Adrenal gland (tissue), 12 donors: Measurements from ENCODE around the gene BLTP3A. TPM values are rescaled to one million over a fixed set of nuclear protein-coding genes. Genes with fewer than 3 reads are reported as not detected.

Experiments used
- DNase-seq, 7 donors: peaks; one replicate each; pipeline ENCODE4 v3.0.0-alpha.2; 2019 to 2020
- H3K27ac ChIP-seq, 5 donors: fragments of 200-600 bp; sonication (generic) in 4 of 5; 1 replicate in 3 of 5; 2 replicates in 2 of 5; pipeline versions ENCODE4 v1.5.1 to v1.8.0; 2016 to 2020; ENCODE audit warnings: mild to moderate bottlenecking in 1 of 5
- H3K27me3 ChIP-seq: fragments of 200-600 bp; 2 replicates; pipeline ENCODE4 v1.8.0; 2021
- H3K36me3 ChIP-seq, 2 donors: fragments of 200-600 bp; replicated peaks in 1 of 2; 1 replicate in 1 of 2; 2 replicates in 1 of 2; pipeline versions ENCODE4 v1.5.1 to v1.8.0; 2018 to 2022
- H3K4me1 ChIP-seq, 2 donors: fragments of 200-600 bp; replicated peaks in 1 of 2; 1 replicate in 1 of 2; 2 replicates in 1 of 2; pipeline versions ENCODE4 v1.5.1 to v1.8.0; 2018 to 2021
- H3K4me3 ChIP-seq, 4 donors: fragments of 200-600 bp; sonication (generic) in 3 of 4; one replicate each; pipeline ENCODE4 v1.5.1; 2016 to 2018
- H3K9me3 ChIP-seq, 3 donors: fragments of 200-600 bp; sonication (generic) in 1 of 3; replicated peaks in 1 of 3; 1 replicate in 2 of 3; 2 replicates in 1 of 3; pipeline versions ENCODE4 v1.5.1 to v1.8.0; 2016 to 2021
- POLR2A ChIP-seq, 2 donors: fragments of 450-650 bp; IDR thresholded peaks; one replicate each; pipeline ENCODE4 v1.6.1; 2017; ENCODE audit warnings: antibody characterized with exemption in 2 of 2, mild to moderate bottlenecking in 2 of 2, moderate library complexity in 1 of 2
- WGBS, 4 donors: extraction: QIAGEN DNeasy Blood & Tissue Kit in 2 of 4; methylation state at CpG; one replicate each; pipeline versions ENCODE4 v1.1.5 to v1.1.7; 2013 to 2017; 5-methylcytosine and 5-hydroxymethylcytosine counted together
- intact Hi-C, 2 donors: fragments of 100-400 bp; cut with DNase I; formaldehyde crosslinking; loops; one replicate each; pipeline versions ENCODE4 v1.14.1 to v1.15.0; 2022 to 2023
- polyA plus RNA-seq, 3 donors: library from polyadenylated mRNA; stranded (reverse); fragments of 200-250 nt in 2 of 3; fragments of 350-450 nt in 1 of 3; fragmentation: Illumina TruSeq in 1 of 3; extraction: RNeasy Lipid Tissue Mini Kit (QIAGEN cat#74804) in 1 of 3; gene quantifications; one replicate each; pipeline ENCODE4 v1.2.3, GENCODE V29; 2013 to 2014
- total RNA-seq, 9 donors: library from RNA; depleted of rRNA in 4 of 9; stranded (reverse); fragments of >200 nt in 4 of 9; fragments of 120-200 nt in 1 of 9; fragmentation: NEBNext Ultra II Directional in 1 of 9; extraction: Animal tissue kit (Norgen Biotek cat#: 25700) in 1 of 9; gene quantifications; one replicate each; pipeline versions ENCODE4 v1.1.0 to v1.2.4, GENCODE V29; 2013 to 2023
- TF ChIP-seq, protein P1 (sequence below), 6 experiments: fragments of 450-650 bp in 4 of 6; fragments of 200-600 bp in 2 of 6; sonication (generic) in 1 of 6; IDR thresholded peaks; 1 replicate in 5 of 6; 2 replicates in 1 of 6; pipeline versions ENCODE4 v1.5.1 to v1.8.0; 2016 to 2021; ENCODE audit warnings: antibody characterized with exemption in 6 of 6, mild to moderate bottlenecking in 2 of 6, moderate library complexity in 1 of 6
- donor health status: healthy with polysubstance abuse.
- donor health status: Bipolar disorder and iron deficiency.
- donor health status: DM: yes; HTN: yes; CAD: no.
- donor health status: DM: no; HTN: no; CAD: no.
- donor health status: DM: no; HTN: no; CAD: no.
- donor health status: DM: yes; HTN: yes; CAD: no.

Gene BLTP3A
- total and polyA plus RNA-seq, 12 donors: 2.2 to 21.4 (median 14.4) TPM

DNA sequence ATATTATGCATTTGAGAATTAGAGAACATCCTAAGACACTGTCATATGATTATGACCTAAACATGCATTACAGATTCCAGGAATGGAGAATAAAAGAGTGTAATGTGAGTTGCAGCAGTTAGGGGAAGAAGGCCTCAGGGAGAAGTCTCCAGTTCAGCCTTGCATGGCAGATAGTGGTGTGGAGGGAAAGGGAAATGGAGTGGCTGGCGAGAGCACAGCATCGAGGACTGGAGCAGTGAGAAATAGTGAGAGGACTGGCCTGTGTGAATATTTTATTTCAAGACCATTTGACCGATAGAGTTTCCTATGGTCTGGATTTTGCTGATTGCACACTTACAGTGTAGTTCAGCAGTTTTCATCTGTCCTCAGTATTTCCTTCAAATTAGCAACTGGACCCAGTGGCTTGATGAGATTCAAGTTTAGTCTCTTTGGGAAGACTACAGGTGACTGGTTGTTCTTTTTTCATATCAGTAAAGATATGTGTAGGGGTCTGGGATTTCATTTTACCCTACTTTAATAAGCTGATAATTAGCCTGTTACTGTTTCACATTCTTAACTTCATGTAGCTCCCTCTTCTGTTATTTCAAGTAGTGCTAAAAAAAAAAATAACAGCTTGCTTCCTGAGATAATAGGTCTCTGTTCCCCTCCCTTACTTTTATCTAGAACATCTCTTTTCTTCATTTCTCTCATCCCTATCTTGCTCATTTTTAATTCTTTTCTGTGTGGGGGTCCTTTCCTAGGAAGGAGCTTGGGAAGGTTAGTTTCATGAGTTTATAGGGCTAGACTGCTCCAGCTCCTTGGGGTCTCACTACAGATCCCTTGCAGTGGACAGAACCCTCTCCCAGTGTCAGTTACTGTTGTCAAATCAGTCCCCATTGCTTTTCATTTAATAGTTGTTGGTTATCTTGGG lies 27.9 kb downstream of the BLTP3A start:
- DNase-seq: no peak
- Histone ChIP-seq H3K4me1 (peaks cover 0 to 22% of the 10 kb centered on the region in 2 donors), H3K4me3 (no peak overlapping the region), H3K9me3 (no peaks in the 10 kb centered on the region), H3K36me3 (peaks cover 0 to 17% of the 10 kb centered on the region in 2 donors), H3K27ac (peak overlapping the region in 1 of 5 donors; percentile 9), H3K27me3 (no peaks in the 10 kb centered on the region)
- 64 to 91% (median 74%) methylated on average over 3 of the region's 3 CpGs for WGBS, 4 donors
- TF ChIP-seq POLR2A (IDR thresholded peaks at IDR 0.05): no peak
- TF ChIP-seq, protein P1, sequence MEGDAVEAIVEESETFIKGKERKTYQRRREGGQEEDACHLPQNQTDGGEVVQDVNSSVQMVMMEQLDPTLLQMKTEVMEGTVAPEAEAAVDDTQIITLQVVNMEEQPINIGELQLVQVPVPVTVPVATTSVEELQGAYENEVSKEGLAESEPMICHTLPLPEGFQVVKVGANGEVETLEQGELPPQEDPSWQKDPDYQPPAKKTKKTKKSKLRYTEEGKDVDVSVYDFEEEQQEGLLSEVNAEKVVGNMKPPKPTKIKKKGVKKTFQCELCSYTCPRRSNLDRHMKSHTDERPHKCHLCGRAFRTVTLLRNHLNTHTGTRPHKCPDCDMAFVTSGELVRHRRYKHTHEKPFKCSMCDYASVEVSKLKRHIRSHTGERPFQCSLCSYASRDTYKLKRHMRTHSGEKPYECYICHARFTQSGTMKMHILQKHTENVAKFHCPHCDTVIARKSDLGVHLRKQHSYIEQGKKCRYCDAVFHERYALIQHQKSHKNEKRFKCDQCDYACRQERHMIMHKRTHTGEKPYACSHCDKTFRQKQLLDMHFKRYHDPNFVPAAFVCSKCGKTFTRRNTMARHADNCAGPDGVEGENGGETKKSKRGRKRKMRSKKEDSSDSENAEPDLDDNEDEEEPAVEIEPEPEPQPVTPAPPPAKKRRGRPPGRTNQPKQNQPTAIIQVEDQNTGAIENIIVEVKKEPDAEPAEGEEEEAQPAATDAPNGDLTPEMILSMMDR (IDR thresholded peaks at IDR 0.05): no peak
- intact Hi-C loops: no loop called here

DNA sequence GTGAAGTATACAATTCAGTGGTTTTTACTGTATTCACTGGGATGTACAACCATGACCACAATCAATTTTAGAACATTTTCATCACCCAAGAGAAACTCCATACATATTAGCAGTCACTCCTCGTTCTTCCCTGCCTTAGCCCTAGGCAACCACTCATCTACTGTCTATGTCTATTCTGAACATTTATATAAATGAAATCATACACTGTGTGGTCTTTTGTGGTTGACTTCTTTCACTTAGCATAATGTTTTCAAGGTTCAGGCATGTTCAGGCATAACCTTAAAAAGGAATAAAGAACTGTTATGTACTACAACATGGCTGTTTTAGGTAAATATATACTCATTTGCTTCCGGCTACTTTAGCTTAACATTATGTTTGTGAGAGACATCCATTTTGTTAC lies 37.3 kb downstream of the BLTP3A start:
- no peak for DNase-seq
- intact Hi-C loops: no loop called here
- H3K9me3 ChIP-seq: no peaks in the 10 kb centered on the region
- WGBS, 4 donors: 95 to 99% (median 95%) methylated on average over 2 of the region's 2 CpGs
- no peaks in the 10 kb centered on the region for H3K27me3 ChIP-seq
- no peak for TF ChIP-seq POLR2A (IDR thresholded peaks at IDR 0.05)
- TF ChIP-seq, protein P1 (IDR thresholded peaks at IDR 0.05): no peak
- H3K27ac ChIP-seq: no peak overlapping the region
- H3K36me3 ChIP-seq: peaks cover 0 to 24% of the 10 kb centered on the region in 2 donors
- no peak overlapping the region for H3K4me3 ChIP-seq
- no peaks in the 10 kb centered on the region for H3K4me1 ChIP-seq

DNA sequence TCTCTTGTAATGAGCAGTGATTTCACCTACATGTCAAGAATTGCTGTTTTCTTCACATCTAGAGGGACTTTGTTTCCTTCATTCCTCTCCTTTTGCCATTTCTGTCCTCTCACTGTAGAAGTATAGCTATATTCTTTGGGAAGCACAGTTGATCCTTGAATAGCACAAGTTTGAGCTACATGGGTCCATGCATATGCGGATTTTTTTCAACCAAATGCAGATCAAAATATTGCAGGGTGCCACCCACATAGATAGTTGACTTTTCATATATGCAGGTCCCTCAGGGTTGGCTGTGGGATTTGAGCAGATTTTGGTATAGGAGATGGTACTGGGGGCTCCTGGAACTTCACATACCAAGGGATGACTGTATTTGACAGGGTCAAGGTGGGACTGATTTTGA lies 41.1 kb downstream of the BLTP3A start:
- intact Hi-C loops: no loop called here
- Histone ChIP-seq H3K36me3 (peaks cover 0 to 29% of the 10 kb centered on the region in 2 donors), H3K4me3 (no peak overlapping the region), H3K27ac (no peak overlapping the region), H3K27me3 (no peaks in the 10 kb centered on the region), H3K4me1 (peaks cover 0 to 12% of the 10 kb centered on the region in 2 donors), H3K9me3 (no peaks in the 10 kb centered on the region)
- TF ChIP-seq, protein P1 (IDR thresholded peaks at IDR 0.05): no peak
- no peak for TF ChIP-seq POLR2A (IDR thresholded peaks at IDR 0.05)
- no peak for DNase-seq
- WGBS, 4 donors: 93 to 95% (median 94%) methylated on average over 1 of the region's 1 CpG

DNA sequence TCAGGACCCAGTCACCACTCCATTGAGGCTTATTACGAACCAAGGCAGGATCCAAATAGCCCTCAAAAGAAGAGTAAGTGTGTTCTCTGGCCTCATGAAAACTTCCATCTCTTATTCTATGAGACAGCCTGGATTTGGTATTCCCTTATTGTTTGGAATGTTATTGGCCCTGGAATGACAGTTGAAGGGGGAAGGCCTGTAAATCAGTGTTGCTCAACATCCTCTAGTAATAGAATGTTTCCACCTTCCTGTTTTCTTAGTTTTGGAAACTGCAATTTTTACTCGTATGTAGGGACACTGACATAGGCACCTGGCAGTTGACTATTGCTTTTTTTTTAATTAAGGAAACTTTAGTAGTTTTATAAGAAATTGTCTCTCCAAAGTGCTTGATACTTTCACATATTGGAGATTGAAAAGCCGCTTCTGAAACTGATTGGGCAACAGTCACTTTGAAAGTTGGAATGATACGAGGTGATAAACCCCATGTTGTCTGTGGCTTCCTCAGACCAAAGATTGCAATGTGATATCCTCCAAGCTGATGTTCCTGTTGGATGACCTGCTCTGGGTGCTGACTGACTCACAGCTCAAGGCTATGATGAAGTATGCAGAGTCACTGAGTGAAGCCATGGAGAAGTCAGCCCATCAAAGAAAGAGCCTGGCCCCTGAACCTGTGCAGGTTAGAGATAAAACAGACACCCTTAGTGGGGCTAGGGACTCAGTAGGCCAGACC lies 43.1 kb downstream of the BLTP3A start:
- peaks cover 0 to 20% of the 10 kb centered on the region in 2 donors for H3K36me3 ChIP-seq
- WGBS, 4 donors: 62 to 76% (median 71%) methylated on average over 4 of the region's 4 CpGs
- DNase-seq: peak in 4 of 7 donors; percentile 26 to 49 (median 35)
- no peak for TF ChIP-seq POLR2A (IDR thresholded peaks at IDR 0.05)
- TF ChIP-seq, protein P1 (IDR thresholded peaks at IDR 0.05): no peak
- H3K27ac ChIP-seq: peak overlapping the region in 2 of 5 donors; percentile 7 to 59
- peaks cover 0 to 12% of the 10 kb centered on the region in 2 donors for H3K4me1 ChIP-seq
- H3K4me3 ChIP-seq: no peak overlapping the region
- H3K9me3 ChIP-seq: no peaks in the 10 kb centered on the region
- no peaks in the 10 kb centered on the region for H3K27me3 ChIP-seq
- intact Hi-C loops: no loop called here
